Testis (tissue), 3 donors: ENCODE measurements around the gene NKAP. TPM values are rescaled to one million over a fixed set of nuclear protein-coding genes. Genes with fewer than 3 reads are reported as not detected.
"Not testable (repeated sequence)": the region's sequence is repeated elsewhere in the genome, so short reads cannot be mapped to it uniquely, and the experiment has no call there.

Source experiments
- DNase-seq: peaks from one replicate; pipeline ENCODE4 v3.0.0-alpha.2; 2019
- H3K27ac ChIP-seq, 2 donors: fragments of 200-600 bp; sonication (generic); one replicate each; pipeline ENCODE4 v1.5.1; 2019
- H3K27me3 ChIP-seq: fragments of 200-600 bp; sonication (generic); one replicate; pipeline ENCODE4 v1.5.1; 2019
- H3K36me3 ChIP-seq: fragments of 200-600 bp; sonication (generic); one replicate; pipeline ENCODE4 v1.5.1; 2017; ENCODE audit warnings: low read depth; ENCODE audit errors: missing control alignments
- H3K4me1 ChIP-seq: fragments of 200-600 bp; sonication (generic); one replicate; pipeline ENCODE4 v1.5.1; 2019
- H3K4me3 ChIP-seq, 2 donors: fragments of 200-600 bp; sonication (generic); one replicate each; pipeline ENCODE4 v1.5.1; 2017 to 2019
- H3K9me3 ChIP-seq: fragments of 200-600 bp; sonication (generic); one replicate; pipeline ENCODE4 v1.5.1; 2017
- POLR2A ChIP-seq: fragments of 450-650 bp; IDR thresholded peaks from one replicate; pipeline ENCODE4 v1.6.1; 2017; ENCODE audit warnings: antibody characterized with exemption, mild to moderate bottlenecking, moderate library complexity
- WGBS, 2 donors: methylation state at CpG; one replicate each; pipeline ENCODE4 v1.1.5; 2018; 5-methylcytosine and 5-hydroxymethylcytosine counted together
- intact Hi-C: fragments of 100-400 bp; cut with DNase I; formaldehyde crosslinking; loops from one replicate; pipeline ENCODE4 v1.15.1; 2023; ENCODE audit warnings: low total_unique reads
- polyA plus RNA-seq: library from polyadenylated mRNA; stranded (reverse); fragments of 350-450 nt; fragmentation: Illumina TruSeq; extraction: RNeasy Lipid Tissue Mini Kit (QIAGEN cat#74804); gene quantifications from one replicate; pipeline ENCODE4 v1.2.3, GENCODE V29; 2014; ENCODE audit warnings: low read depth, low replicate concordance; ENCODE audit not compliant: insufficient read depth
- total RNA-seq, 2 donors: library from RNA; depleted of rRNA; stranded (reverse); fragments of >200 nt; gene quantifications; one replicate each; pipeline ENCODE4 v1.2.3, GENCODE V29; 2016
- TF ChIP-seq, protein P1 (sequence below), 3 experiments: fragments of 450-650 bp in 2 of 3; fragments of 200-600 bp in 1 of 3; sonication (generic) in 1 of 3; IDR thresholded peaks; one replicate each; pipeline ENCODE4 v1.5.1; 2016 to 2019; ENCODE audit warnings: antibody characterized with exemption in 3 of 3, mild to moderate bottlenecking in 2 of 3, moderate library complexity in 1 of 3

NKAP gene
- total and polyA plus RNA-seq, 3 donors from 2014 or later, result 4.6 to 16.7 (median 16.3) TPM

DNA sequence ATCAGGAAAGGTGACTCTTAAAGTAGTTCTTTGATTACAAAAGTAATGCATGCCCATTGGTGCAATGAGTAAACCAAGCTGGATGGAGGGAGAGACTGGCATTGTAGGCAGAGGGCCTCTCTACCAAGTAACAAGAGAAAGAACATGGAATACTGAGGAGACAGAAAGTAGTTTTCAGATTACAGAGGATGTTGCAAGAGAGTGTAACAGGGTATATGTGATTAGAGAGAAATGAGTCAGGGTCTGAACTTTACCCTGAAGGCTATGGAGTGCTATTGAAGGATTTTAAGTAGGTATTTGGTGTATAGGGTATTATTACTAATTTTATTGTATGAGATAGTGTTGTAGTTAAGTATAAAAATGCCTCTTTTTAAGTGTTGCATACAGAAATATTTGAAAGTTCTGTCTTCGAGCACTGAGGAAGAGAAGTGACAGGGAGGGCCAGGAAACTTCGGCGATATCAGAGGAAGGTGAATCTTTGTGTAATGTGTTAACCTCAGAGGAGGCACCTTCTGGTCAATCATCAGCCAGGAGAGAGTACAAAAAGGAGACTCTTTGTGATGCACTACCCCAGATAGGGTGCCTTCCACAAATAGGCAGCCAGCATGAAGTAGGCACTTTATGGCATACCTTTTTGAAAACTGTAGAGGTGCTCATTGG, 8.2 kb downstream of the NKAP start:
- H3K27ac ChIP-seq, result no peak overlapping the region
- DNase-seq, result no peak
- H3K9me3 ChIP-seq, result no peaks in the 10 kb centered on the region
- intact Hi-C loops, result no loop called here
- H3K27me3 ChIP-seq, result no peaks in the 10 kb centered on the region
- H3K36me3 ChIP-seq, result no peaks in the 10 kb centered on the region
- no peak overlapping the region for H3K4me3 ChIP-seq
- H3K4me1 ChIP-seq, result no peaks in the 10 kb centered on the region
- WGBS, 2 donors, result 91 to 98% methylated on average over 3 of the region's 3 CpGs
- no peak for TF ChIP-seq POLR2A
- TF ChIP-seq, protein P1, sequence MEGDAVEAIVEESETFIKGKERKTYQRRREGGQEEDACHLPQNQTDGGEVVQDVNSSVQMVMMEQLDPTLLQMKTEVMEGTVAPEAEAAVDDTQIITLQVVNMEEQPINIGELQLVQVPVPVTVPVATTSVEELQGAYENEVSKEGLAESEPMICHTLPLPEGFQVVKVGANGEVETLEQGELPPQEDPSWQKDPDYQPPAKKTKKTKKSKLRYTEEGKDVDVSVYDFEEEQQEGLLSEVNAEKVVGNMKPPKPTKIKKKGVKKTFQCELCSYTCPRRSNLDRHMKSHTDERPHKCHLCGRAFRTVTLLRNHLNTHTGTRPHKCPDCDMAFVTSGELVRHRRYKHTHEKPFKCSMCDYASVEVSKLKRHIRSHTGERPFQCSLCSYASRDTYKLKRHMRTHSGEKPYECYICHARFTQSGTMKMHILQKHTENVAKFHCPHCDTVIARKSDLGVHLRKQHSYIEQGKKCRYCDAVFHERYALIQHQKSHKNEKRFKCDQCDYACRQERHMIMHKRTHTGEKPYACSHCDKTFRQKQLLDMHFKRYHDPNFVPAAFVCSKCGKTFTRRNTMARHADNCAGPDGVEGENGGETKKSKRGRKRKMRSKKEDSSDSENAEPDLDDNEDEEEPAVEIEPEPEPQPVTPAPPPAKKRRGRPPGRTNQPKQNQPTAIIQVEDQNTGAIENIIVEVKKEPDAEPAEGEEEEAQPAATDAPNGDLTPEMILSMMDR (IDR thresholded peaks at IDR 0.05), result no peak

GRCh38 chrX:119922391-119922790, 21.2 kb downstream of the NKAP start:
- H3K4me1 ChIP-seq, H3K27ac ChIP-seq, DNase-seq, H3K9me3 ChIP-seq, H3K36me3 ChIP-seq, intact Hi-C loops, H3K27me3 ChIP-seq, H3K4me3 ChIP-seq: not testable (repeated sequence)
- 95 to 97% methylated on average over 7 of the region's 7 CpGs for WGBS, 2 donors

- Histone ChIP-seq H3K9me3 (no peaks in the 10 kb centered on the region), H3K27me3 (no peaks in the 10 kb centered on the region), H3K27ac (no peak overlapping the region), H3K4me3 (no peak overlapping the region), H3K4me1 (no peaks in the 10 kb centered on the region), H3K36me3 (no peaks in the 10 kb centered on the region)
- intact Hi-C loops, result no loop called here
- no peak for DNase-seq
- 77 to 96% methylated on average over 5 of the region's 5 CpGs for WGBS, 2 donors
- TF ChIP-seq, protein P1 (IDR thresholded peaks at IDR 0.05), result no peak
- no peak for TF ChIP-seq POLR2A
These were observed 23.5 kb downstream of the NKAP start for GRCh38 chrX:119919835-119920585.

DNA sequence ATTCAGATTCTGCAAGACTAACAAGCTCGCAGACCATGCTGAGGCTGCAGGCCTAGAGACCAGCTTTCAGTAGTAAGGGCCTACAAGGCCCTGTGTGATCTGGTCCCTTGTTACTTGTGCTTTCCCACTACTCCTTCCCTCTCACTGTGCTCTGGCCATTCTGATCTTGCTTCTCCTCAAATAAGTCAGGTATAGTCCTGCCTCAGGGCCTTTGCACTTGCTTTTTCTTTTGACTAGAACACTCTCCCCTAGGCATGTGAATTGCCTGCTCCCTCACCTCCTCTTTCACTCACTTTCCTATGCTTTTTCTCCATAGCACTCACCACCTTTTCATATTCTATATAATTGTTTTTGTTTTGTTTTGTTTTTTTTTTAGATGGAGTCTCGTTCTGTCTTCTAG, 25.7 kb downstream of the NKAP start:
- 94 to 95% methylated on average over 2 of the region's 2 CpGs for WGBS, 2 donors
- H3K4me1 ChIP-seq, result no peaks in the 10 kb centered on the region
- H3K27ac ChIP-seq, result no peak overlapping the region
- intact Hi-C loops, result no loop called here
- no peaks in the 10 kb centered on the region for H3K27me3 ChIP-seq
- no peaks in the 10 kb centered on the region for H3K36me3 ChIP-seq
- no peaks in the 10 kb centered on the region for H3K9me3 ChIP-seq
- TF ChIP-seq POLR2A, result no peak
- TF ChIP-seq, protein P1 (IDR thresholded peaks at IDR 0.05), result no peak
- H3K4me3 ChIP-seq, result no peak overlapping the region
- no peak for DNase-seq

DNA sequence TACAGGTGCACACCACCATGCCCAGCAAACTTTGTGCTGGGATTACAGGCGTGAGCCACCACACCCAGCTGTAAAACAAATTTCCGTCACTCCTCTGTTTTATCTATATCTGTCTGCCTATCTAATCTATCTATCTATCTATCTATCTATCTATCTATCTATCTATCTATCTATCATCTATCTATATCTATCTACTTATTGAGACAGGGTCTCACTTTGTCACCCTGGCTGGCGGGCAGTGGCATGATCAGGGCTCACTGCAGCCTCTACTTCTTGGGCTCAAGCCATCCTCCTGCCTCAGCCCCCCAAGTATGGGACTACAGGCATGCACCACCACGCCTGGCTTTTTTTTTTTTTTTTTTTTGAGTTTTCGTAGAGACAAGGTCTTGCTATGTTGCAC, 27.2 kb downstream of the NKAP start:
- TF ChIP-seq, protein P1 (IDR thresholded peaks at IDR 0.05), result no peak
- TF ChIP-seq POLR2A, result no peak
- 78 to 96% methylated on average over 4 to 5 of the region's 5 CpGs for WGBS, 2 donors

More for the DNA sequence above, 27.2 kb downstream of the NKAP start:
- intact Hi-C loops, result no loop called here
- no peak for DNase-seq
- no peak overlapping the region for H3K27ac ChIP-seq
- H3K36me3 ChIP-seq, result no peaks in the 10 kb centered on the region
- H3K27me3 ChIP-seq, result no peaks in the 10 kb centered on the region
- H3K9me3 ChIP-seq, result no peaks in the 10 kb centered on the region
- H3K4me3 ChIP-seq, result no peak overlapping the region
- no peaks in the 10 kb centered on the region for H3K4me1 ChIP-seq
